HepG2 (cell line): Measurements from ENCODE around the gene PAK2. TPM values are rescaled to one million over a fixed set of nuclear protein-coding genes. Genes with fewer than 3 reads are reported as not detected.

Experiments used
- ELF4 ChIP-seq: sonication (generic); formaldehyde crosslinking; IDR thresholded peaks from 2 replicates; pipeline ENCODE4 v1.5.0; 2020; ENCODE audit warnings: missing genetic modification reagents, mild to moderate bottlenecking, moderate library complexity, borderline replicate concordance
- FUBP1 ChIP-seq: sonication (generic); formaldehyde crosslinking; IDR thresholded peaks from 2 replicates; pipeline ENCODE4 v1.5.1; 2020; ENCODE audit warnings: missing genetic modification reagents, mild to moderate bottlenecking, borderline replicate concordance
- IRF1 ChIP-seq: sonication (generic); formaldehyde crosslinking; IDR thresholded peaks from 2 replicates; pipeline ENCODE4 v1.4.0; 2020; ENCODE audit warnings: low read depth, mild to moderate bottlenecking, missing genetic modification reagents
- KLF15 ChIP-seq: sonication (generic); formaldehyde crosslinking; IDR thresholded peaks from 2 replicates; pipeline ENCODE4 v1.8.1; 2023; ENCODE audit warnings: borderline replicate concordance, mild to moderate bottlenecking, inconsistent platforms, missing genetic modification reagents, mixed read lengths
- POGZ ChIP-seq: sonication (generic); formaldehyde crosslinking; IDR thresholded peaks from 2 replicates; pipeline ENCODE4 v1.4.0; 2020; ENCODE audit warnings: mild to moderate bottlenecking, missing genetic modification reagents
- REST ChIP-seq, 2 experiments: IDR thresholded peaks; 2 replicates each; pipeline ENCODE4 v1.6.1; 2011 to 2012; ENCODE audit warnings: low read length in 2 of 2, borderline replicate concordance in 1 of 2, low read depth in 1 of 2, mild to moderate bottlenecking in 1 of 2, moderate library complexity in 1 of 2
- SAFB2 ChIP-seq: sonication (generic); formaldehyde crosslinking; IDR thresholded peaks from 2 replicates; pipeline ENCODE4 v1.5.1; 2020; ENCODE audit warnings: missing genetic modification reagents, low read depth, mild to moderate bottlenecking, borderline replicate concordance
- SPEN ChIP-seq: sonication (generic); formaldehyde crosslinking; IDR thresholded peaks from 2 replicates; pipeline ENCODE4 v1.5.1; 2020; ENCODE audit warnings: low read depth, mild to moderate bottlenecking, missing genetic modification reagents
- TAF1 ChIP-seq: sonication (generic); formaldehyde crosslinking; IDR thresholded peaks from 2 replicates; pipeline ENCODE4 v1.4.0; 2020; ENCODE audit warnings: missing genetic modification reagents
- TBX2 ChIP-seq: sonication (generic); formaldehyde crosslinking; IDR thresholded peaks from 2 replicates; pipeline ENCODE4 v1.5.0; 2020; ENCODE audit warnings: missing genetic modification reagents, mild to moderate bottlenecking, borderline replicate concordance
- TSC22D2 ChIP-seq: sonication (generic); formaldehyde crosslinking; IDR thresholded peaks from 2 replicates; pipeline ENCODE4 v1.5.1; 2020; ENCODE audit warnings: missing genetic modification reagents, mild to moderate bottlenecking, borderline replicate concordance
- ZIK1 ChIP-seq: sonication (generic); formaldehyde crosslinking; IDR thresholded peaks from 2 replicates; pipeline ENCODE4 v1.5.0; 2020; ENCODE audit warnings: mild to moderate bottlenecking, low read depth, missing genetic modification reagents, borderline replicate concordance
- polyA plus RNA-seq, 8 experiments: library from polyadenylated mRNA; depleted of rRNA in 3 of 8; stranded (reverse) in 7 of 8; unstranded in 1 of 8; fragments of >200 nt; fragmentation: Illumina TruSeq in 4 of 8; extraction: Trizol in 4 of 8; gene quantifications; 2 replicates each; pipeline versions ENCODE4 v1.2.1 to v1.2.3, GENCODE V29; 2011 to 2016; ENCODE audit warnings: low read depth in 4 of 8, missing spikeins in 1 of 8, mixed read lengths in 1 of 8; ENCODE audit not compliant: insufficient read depth in 1 of 8
- total RNA-seq, 5 experiments: library from RNA; depleted of rRNA; stranded (reverse); fragments of >200 nt; fragmentation: Illumina TruSeq; extraction: Trizol; gene quantifications; 2 replicates each; pipeline ENCODE4 v1.2.3, GENCODE V29; 2016; ENCODE audit warnings: low read depth in 1 of 5
- TF ChIP-seq, protein P1 (sequence below): sonication (generic); formaldehyde crosslinking; IDR thresholded peaks from 2 replicates; pipeline ENCODE4 v1.5.0; 2020; ENCODE audit warnings: mild to moderate bottlenecking, missing genetic modification reagents
- TF ChIP-seq, protein P2 (sequence below): sonication (generic); formaldehyde crosslinking; IDR thresholded peaks from 2 replicates; pipeline ENCODE4 v1.4.0; 2020; ENCODE audit warnings: missing genetic modification reagents
- TF ChIP-seq, protein P3 (sequence below): IDR thresholded peaks from 2 replicates; pipeline ENCODE4 v1.6.1; 2018; ENCODE audit warnings: missing genetic modification reagents

PAK2 gene
- total and polyA plus RNA-seq, 2 of the 13 experiments (the other 11 are each of a cell fraction or from before 2014, with no cell fraction given), result 23.0 to 24.7 TPM

- TF ChIP-seq, protein P1, sequence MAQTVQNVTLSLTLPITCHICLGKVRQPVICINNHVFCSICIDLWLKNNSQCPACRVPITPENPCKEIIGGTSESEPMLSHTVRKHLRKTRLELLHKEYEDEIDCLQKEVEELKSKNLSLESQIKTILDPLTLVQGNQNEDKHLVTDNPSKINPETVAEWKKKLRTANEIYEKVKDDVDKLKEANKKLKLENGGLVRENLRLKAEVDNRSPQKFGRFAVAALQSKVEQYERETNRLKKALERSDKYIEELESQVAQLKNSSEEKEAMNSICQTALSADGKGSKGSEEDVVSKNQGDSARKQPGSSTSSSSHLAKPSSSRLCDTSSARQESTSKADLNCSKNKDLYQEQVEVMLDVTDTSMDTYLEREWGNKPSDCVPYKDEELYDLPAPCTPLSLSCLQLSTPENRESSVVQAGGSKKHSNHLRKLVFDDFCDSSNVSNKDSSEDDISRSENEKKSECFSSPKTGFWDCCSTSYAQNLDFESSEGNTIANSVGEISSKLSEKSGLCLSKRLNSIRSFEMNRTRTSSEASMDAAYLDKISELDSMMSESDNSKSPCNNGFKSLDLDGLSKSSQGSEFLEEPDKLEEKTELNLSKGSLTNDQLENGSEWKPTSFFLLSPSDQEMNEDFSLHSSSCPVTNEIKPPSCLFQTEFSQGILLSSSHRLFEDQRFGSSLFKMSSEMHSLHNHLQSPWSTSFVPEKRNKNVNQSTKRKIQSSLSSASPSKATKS (CRISPR knock-in tag), result no peak
- TF ChIP-seq ZIK1 (CRISPR knock-in tag) (peak; percentile 26; the same call in 1 of the 2 replicates), FUBP1 (CRISPR knock-in tag) (no peak), REST (IDR thresholded peaks at IDR 0.05; ENCODE audit: borderline replicate concordance in 1 of 2, low read depth in 1 of 2, low read length in 2 of 2) (0 out of 4 replicates have a peak, but pooled peaks of 1 of the 2 experiments have one; percentile 21), TAF1 (peak; percentile 85), KLF15 (CRISPR knock-in tag) (0 out of 2 replicates have a peak, but pooled peaks have one; percentile 33), SPEN (CRISPR knock-in tag) (peak; percentile 23; the same call in 1 of the 2 replicates), IRF1 (no peak; the same call in 1 of the 2 replicates), SAFB2 (CRISPR knock-in tag) (no peak), POGZ (CRISPR knock-in tag) (0 out of 2 replicates have a peak, but pooled peaks have one; percentile 67), ELF4 (no peak), TBX2 (CRISPR knock-in tag) (peak; percentile 20; the same call in 1 of the 2 replicates), TSC22D2 (CRISPR knock-in tag) (no peak; the same call in 1 of the 2 replicates)
- TF ChIP-seq, protein P2, sequence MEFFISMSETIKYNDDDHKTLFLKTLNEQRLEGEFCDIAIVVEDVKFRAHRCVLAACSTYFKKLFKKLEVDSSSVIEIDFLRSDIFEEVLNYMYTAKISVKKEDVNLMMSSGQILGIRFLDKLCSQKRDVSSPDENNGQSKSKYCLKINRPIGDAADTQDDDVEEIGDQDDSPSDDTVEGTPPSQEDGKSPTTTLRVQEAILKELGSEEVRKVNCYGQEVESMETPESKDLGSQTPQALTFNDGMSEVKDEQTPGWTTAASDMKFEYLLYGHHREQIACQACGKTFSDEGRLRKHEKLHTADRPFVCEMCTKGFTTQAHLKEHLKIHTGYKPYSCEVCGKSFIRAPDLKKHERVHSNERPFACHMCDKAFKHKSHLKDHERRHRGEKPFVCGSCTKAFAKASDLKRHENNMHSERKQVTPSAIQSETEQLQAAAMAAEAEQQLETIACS (CRISPR knock-in tag), result no peak
- TF ChIP-seq, protein P3, sequence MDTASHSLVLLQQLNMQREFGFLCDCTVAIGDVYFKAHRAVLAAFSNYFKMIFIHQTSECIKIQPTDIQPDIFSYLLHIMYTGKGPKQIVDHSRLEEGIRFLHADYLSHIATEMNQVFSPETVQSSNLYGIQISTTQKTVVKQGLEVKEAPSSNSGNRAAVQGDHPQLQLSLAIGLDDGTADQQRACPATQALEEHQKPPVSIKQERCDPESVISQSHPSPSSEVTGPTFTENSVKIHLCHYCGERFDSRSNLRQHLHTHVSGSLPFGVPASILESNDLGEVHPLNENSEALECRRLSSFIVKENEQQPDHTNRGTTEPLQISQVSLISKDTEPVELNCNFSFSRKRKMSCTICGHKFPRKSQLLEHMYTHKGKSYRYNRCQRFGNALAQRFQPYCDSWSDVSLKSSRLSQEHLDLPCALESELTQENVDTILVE (CRISPR knock-in tag), result peak; percentile 93
These were observed at the start of gene PAK2 (continued) for GRCh38 chr3:196739671-196740480.
